ENCODE results near the gene ADPRM. TPM values are rescaled to one million over a fixed set of nuclear protein-coding genes. Genes with fewer than 3 reads are reported as not detected.

ADPRM gene
- total and polyA plus RNA-seq, 2 experiments from 2014 or later, result 6.8 to 8.8 TPM

- Histone ChIP-seq H2AFZ (no peak overlapping the region), H3K27ac (ENCODE audit: low read depth) (no peak overlapping the region), H3K4me2 (no peak overlapping the region), H3F3A (replicated peaks; ENCODE audit: low read depth) (no peaks in the 10 kb centered on the region), H3K27me3 (ENCODE audit: insufficient read depth) (no peaks in the 10 kb centered on the region), H3K9me2 (ENCODE audit: insufficient read depth) (peaks cover 2% of the 10 kb centered on the region; the same call in 1 of the 2 replicates), H3K36me3 (ENCODE audit: insufficient read depth) (no peaks in the 10 kb centered on the region), H3K79me2 (replicated peaks; ENCODE audit: insufficient read depth) (no peaks in the 10 kb centered on the region), H3K4me3 (no peak overlapping the region), H3K4me1 (ENCODE audit: insufficient read depth) (peaks cover 7% of the 10 kb centered on the region), H4K20me1 (replicated peaks; ENCODE audit: insufficient read depth) (no peaks in the 10 kb centered on the region)
- TF ChIP-seq REST (IDR thresholded peaks at IDR 0.05; ENCODE audit: unreplicated experiment) (no peak), STAT1 (IDR thresholded peaks at IDR 0.05; ENCODE audit: unreplicated experiment) (no peak), ZNF114 (CRISPR knock-in tag; IDR thresholded peaks at IDR 0.05) (no peak), POLR2AphosphoS5 (IDR thresholded peaks at IDR 0.05; ENCODE audit: low read depth) (no peak), CTCF (conservative IDR thresholded peaks at IDR 0.05; ENCODE audit: low read depth in 2 of 2) (no peak), ZNF331 (CRISPR knock-in tag; IDR thresholded peaks at IDR 0.05; ENCODE audit: low read depth) (no peak), JUNB (IDR thresholded peaks at IDR 0.05; ENCODE audit: unreplicated experiment) (no peak), CREB1 (CRISPR knock-in tag; IDR thresholded peaks at IDR 0.05; ENCODE audit: low read depth) (no peak), NANOG (IDR thresholded peaks at IDR 0.05; ENCODE audit: borderline replicate concordance) (no peak), EZH2 (IDR thresholded peaks at IDR 0.05; ENCODE audit: low read depth, unreplicated experiment) (no peak), EZH2phosphoT487 (IDR thresholded peaks at IDR 0.05; ENCODE audit: unreplicated experiment) (no peak)
- TF ChIP-seq, protein P1, sequence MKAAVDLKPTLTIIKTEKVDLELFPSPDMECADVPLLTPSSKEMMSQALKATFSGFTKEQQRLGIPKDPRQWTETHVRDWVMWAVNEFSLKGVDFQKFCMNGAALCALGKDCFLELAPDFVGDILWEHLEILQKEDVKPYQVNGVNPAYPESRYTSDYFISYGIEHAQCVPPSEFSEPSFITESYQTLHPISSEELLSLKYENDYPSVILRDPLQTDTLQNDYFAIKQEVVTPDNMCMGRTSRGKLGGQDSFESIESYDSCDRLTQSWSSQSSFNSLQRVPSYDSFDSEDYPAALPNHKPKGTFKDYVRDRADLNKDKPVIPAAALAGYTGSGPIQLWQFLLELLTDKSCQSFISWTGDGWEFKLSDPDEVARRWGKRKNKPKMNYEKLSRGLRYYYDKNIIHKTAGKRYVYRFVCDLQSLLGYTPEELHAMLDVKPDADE (IDR thresholded peaks at IDR 0.05), result no peak
- TF ChIP-seq, protein P2, sequence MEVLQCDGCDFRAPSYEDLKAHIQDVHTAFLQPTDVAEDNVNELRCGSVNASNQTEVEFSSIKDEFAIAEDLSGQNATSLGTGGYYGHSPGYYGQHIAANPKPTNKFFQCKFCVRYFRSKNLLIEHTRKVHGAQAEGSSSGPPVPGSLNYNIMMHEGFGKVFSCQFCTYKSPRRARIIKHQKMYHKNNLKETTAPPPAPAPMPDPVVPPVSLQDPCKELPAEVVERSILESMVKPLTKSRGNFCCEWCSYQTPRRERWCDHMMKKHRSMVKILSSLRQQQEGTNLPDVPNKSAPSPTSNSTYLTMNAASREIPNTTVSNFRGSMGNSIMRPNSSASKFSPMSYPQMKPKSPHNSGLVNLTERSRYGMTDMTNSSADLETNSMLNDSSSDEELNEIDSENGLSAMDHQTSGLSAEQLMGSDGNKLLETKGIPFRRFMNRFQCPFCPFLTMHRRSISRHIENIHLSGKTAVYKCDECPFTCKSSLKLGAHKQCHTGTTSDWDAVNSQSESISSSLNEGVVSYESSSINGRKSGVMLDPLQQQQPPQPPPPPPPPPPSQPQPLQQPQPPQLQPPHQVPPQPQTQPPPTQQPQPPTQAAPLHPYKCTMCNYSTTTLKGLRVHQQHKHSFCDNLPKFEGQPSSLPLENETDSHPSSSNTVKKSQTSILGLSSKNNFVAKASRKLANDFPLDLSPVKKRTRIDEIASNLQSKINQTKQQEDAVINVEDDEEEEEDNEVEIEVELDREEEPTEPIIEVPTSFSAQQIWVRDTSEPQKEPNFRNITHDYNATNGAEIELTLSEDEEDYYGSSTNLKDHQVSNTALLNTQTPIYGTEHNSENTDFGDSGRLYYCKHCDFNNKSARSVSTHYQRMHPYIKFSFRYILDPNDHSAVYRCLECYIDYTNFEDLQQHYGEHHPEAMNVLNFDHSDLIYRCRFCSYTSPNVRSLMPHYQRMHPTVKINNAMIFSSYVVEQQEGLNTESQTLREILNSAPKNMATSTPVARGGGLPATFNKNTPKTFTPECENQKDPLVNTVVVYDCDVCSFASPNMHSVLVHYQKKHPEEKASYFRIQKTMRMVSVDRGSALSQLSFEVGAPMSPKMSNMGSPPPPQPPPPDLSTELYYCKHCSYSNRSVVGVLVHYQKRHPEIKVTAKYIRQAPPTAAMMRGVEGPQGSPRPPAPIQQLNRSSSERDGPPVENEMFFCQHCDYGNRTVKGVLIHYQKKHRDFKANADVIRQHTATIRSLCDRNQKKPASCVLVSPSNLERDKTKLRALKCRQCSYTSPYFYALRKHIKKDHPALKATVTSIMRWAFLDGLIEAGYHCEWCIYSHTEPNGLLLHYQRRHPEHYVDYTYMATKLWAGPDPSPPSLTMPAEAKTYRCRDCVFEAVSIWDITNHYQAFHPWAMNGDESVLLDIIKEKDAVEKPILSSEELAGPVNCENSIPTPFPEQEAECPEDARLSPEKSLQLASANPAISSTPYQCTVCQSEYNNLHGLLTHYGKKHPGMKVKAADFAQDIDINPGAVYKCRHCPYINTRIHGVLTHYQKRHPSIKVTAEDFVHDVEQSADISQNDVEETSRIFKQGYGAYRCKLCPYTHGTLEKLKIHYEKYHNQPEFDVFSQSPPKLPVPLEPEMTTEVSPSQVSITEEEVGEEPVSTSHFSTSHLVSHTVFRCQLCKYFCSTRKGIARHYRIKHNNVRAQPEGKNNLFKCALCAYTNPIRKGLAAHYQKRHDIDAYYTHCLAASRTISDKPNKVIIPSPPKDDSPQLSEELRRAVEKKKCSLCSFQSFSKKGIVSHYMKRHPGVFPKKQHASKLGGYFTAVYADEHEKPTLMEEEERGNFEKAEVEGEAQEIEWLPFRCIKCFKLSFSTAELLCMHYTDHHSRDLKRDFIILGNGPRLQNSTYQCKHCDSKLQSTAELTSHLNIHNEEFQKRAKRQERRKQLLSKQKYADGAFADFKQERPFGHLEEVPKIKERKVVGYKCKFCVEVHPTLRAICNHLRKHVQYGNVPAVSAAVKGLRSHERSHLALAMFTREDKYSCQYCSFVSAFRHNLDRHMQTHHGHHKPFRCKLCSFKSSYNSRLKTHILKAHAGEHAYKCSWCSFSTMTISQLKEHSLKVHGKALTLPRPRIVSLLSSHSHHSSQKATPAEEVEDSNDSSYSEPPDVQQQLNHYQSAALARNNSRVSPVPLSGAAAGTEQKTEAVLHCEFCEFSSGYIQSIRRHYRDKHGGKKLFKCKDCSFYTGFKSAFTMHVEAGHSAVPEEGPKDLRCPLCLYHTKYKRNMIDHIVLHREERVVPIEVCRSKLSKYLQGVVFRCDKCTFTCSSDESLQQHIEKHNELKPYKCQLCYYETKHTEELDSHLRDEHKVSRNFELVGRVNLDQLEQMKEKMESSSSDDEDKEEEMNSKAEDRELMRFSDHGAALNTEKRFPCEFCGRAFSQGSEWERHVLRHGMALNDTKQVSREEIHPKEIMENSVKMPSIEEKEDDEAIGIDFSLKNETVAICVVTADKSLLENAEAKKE (CRISPR knock-in tag; IDR thresholded peaks at IDR 0.05), result no peak
- H3K4me3 Mint-ChIP-seq, result no peak overlapping the region
- H3K9me3 Mint-ChIP-seq, result no peaks in the 10 kb centered on the region
- H3K27me3 Mint-ChIP-seq (ENCODE audit: insufficient read depth, low read depth, poor library complexity), result peaks cover 9% of the 10 kb centered on the region
- H3K36me3 Mint-ChIP-seq (ENCODE audit: low read depth), result no peaks in the 10 kb centered on the region; the same call in 2 of the 3 replicates
- peaks cover 11% of the 10 kb centered on the region for H3K4me1 Mint-ChIP-seq
- H3K27ac Mint-ChIP-seq, result no peak overlapping the region
- DNase-seq (ENCODE audit: low spot score), result no peak
- ATAC-seq, result no peak
These were observed 46.1 kb downstream of the ADPRM start for GRCh38 chr17:10743316-10744009.
